Frontal cortex (tissue), 4 donors: ENCODE data around the gene TAF11L2. TPM values are rescaled to one million over a fixed set of nuclear protein-coding genes. Genes with fewer than 3 reads are reported as not detected.
"Not testable (repeated sequence)": the region's sequence is repeated elsewhere in the genome, so short reads cannot be mapped to it uniquely, and the experiment has no call there.

Experiments used
- DNase-seq, 2 donors: peaks; one replicate each; pipeline ENCODE4 v3.0.0; 2012; ENCODE audit warnings: low spot score in 2 of 2
- FAIRE-seq: peaks from 2 replicates; lab custom pipeline; 2012; peaks lifted over from hg19 to GRCh38; lab: Jason Lieb, UNC
- total RNA-seq: library from RNA; depleted of rRNA; stranded (reverse); fragments of >200 nt; gene quantifications from one replicate; pipeline ENCODE4 v1.2.3, GENCODE V29; 2014
- donor health status: control.
- donor health status: control.
- donor health status: control.

The TAF11L2 gene
- not detected for total RNA-seq

GRCh38 chr5:17497931-17498330, at the start of gene TAF11L2:
Gene TAF11L2, plus strand, starts transcription at chr5:17498231.
- not testable (repeated sequence) for DNase-seq, FAIRE-seq

GRCh38 chr5:17448877-17449276, 49.2 kb upstream of the TAF11L2 start:
- FAIRE-seq: no peak
- DNase-seq: no peak

- no peak for DNase-seq
Observed at GRCh38 chr5:17452936-17453335, 45.1 kb upstream of the TAF11L2 start.

GRCh38 chr5:17455942-17456341, 42.1 kb upstream of the TAF11L2 start:
- no peak for DNase-seq
- FAIRE-seq: no peak

More at GRCh38 chr5:17452936-17453335, 45.1 kb upstream of the TAF11L2 start:
- no peak for FAIRE-seq

GRCh38 chr5:17461793-17462192, 36.2 kb upstream of the TAF11L2 start:
- no peak for DNase-seq
- no peak for FAIRE-seq

GRCh38 chr5:17463653-17464052, 34.4 kb upstream of the TAF11L2 start:
- FAIRE-seq (no peak), DNase-seq (no peak)

GRCh38 chr5:17470064-17470463, 28.0 kb upstream of the TAF11L2 start:
- DNase-seq: no peak
- no peak for FAIRE-seq

- not testable (repeated sequence) for FAIRE-seq, DNase-seq
Observed at GRCh38 chr5:17475064-17475463, 23.0 kb upstream of the TAF11L2 start.

GRCh38 chr5:17477043-17477442, 21.0 kb upstream of the TAF11L2 start:
- DNase-seq (no peak), FAIRE-seq (no peak)

- DNase-seq: no peak
- FAIRE-seq: no peak
Observed at GRCh38 chr5:17477573-17478265, 20.3 kb upstream of the TAF11L2 start.

GRCh38 chr5:17481378-17481777, 16.7 kb upstream of the TAF11L2 start:
- no peak for FAIRE-seq
- no peak for DNase-seq

GRCh38 chr5:17482790-17483189, 15.2 kb upstream of the TAF11L2 start:
- DNase-seq (no peak), FAIRE-seq (no peak)

- FAIRE-seq, DNase-seq: not testable (repeated sequence)
Observed at GRCh38 chr5:17486464-17487173, 11.4 kb upstream of the TAF11L2 start.

GRCh38 chr5:17487174-17487512, 10.9 kb upstream of the TAF11L2 start:
- FAIRE-seq (no peak), DNase-seq (no peak)

GRCh38 chr5:17491257-17491656, 6.8 kb upstream of the TAF11L2 start:
- not testable (repeated sequence) for DNase-seq, FAIRE-seq

- FAIRE-seq (no peak), DNase-seq (no peak)
Observed at GRCh38 chr5:17492770-17493169, 5.3 kb upstream of the TAF11L2 start.

- no peak for DNase-seq
- no peak for FAIRE-seq
Observed at GRCh38 chr5:17497446-17497845, 585 bp upstream of the TAF11L2 start.

- FAIRE-seq: no peak
Observed at GRCh38 chr5:17511775-17512325, 13.8 kb downstream of the TAF11L2 start.

GRCh38 chr5:17517526-17517925, 19.5 kb downstream of the TAF11L2 start:
- not testable (repeated sequence) for DNase-seq, FAIRE-seq

More at GRCh38 chr5:17511775-17512325, 13.8 kb downstream of the TAF11L2 start:
- DNase-seq: no peak

- FAIRE-seq, DNase-seq: not testable (repeated sequence)
Observed at GRCh38 chr5:17518067-17518466, 20.0 kb downstream of the TAF11L2 start, which contains the start of gene TAF11L3. Gene TAF11L3, plus strand, starts transcription at chr5:17518367.

GRCh38 chr5:17519508-17519907, 21.5 kb downstream of the TAF11L2 start:
- not testable (repeated sequence) for FAIRE-seq, DNase-seq
